WTC11 (cell line): Measurements from ENCODE around the gene CLDN2.
"Not testable (repeated sequence)": the region's sequence is repeated elsewhere in the genome, so short reads cannot be mapped to it uniquely, and the experiment has no call there.

Source experiments
- CBFB ChIP-seq: sonication (generic); formaldehyde crosslinking; IDR thresholded peaks from 2 replicates; pipeline ENCODE4 v1.8.1; 2022; ENCODE audit warnings: mild to moderate bottlenecking, low read depth, missing genetic modification reagents
- ESRRA ChIP-seq: sonication (generic); formaldehyde crosslinking; IDR thresholded peaks from 2 replicates; pipeline ENCODE4 v1.8.1; 2022; ENCODE audit warnings: mild to moderate bottlenecking, missing genetic modification reagents, borderline replicate concordance
- FOXJ3 ChIP-seq: sonication (generic); formaldehyde crosslinking; IDR thresholded peaks from 2 replicates; pipeline ENCODE4 v1.9.0; 2021; ENCODE audit warnings: missing genetic modification reagents, mild to moderate bottlenecking, borderline replicate concordance
- KAT7 ChIP-seq: sonication (generic); formaldehyde crosslinking; IDR thresholded peaks from 2 replicates; pipeline ENCODE4 v1.8.1; 2023; ENCODE audit warnings: missing genetic modification reagents, mild to moderate bottlenecking, borderline replicate concordance
- NFATC4 ChIP-seq: fragments of 250-450 bp; sonication (Bioruptor Pico); IDR thresholded peaks from 2 replicates; pipeline ENCODE4 v1.9.0; 2021; ENCODE audit warnings: mild to moderate bottlenecking
- NFYB ChIP-seq: sonication (generic); formaldehyde crosslinking; conservative IDR thresholded peaks from 2 replicates; pipeline ENCODE4 v1.8.0; 2022; ENCODE audit warnings: low read depth, missing genetic modification reagents
- NR1H2 ChIP-seq: sonication (generic); formaldehyde crosslinking; IDR thresholded peaks from 2 replicates; pipeline ENCODE4 v1.9.0; 2021; ENCODE audit warnings: mild to moderate bottlenecking, moderate library complexity, missing genetic modification reagents
- ZNF121 ChIP-seq: sonication (generic); formaldehyde crosslinking; IDR thresholded peaks from 2 replicates; pipeline ENCODE4 v1.8.0; 2023; ENCODE audit warnings: missing genetic modification reagents
- TF ChIP-seq, protein P1 (sequence below): fragments of 200-600 bp; IDR thresholded peaks from 2 replicates; pipeline ENCODE4 v1.8.0; 2022; ENCODE audit warnings: antibody characterized with exemption
- TF ChIP-seq, protein P2 (sequence below): sonication (generic); formaldehyde crosslinking; conservative IDR thresholded peaks from 2 replicates; pipeline ENCODE4 v1.8.1; 2022; ENCODE audit warnings: mild to moderate bottlenecking, missing genetic modification reagents
- TF ChIP-seq, protein P3 (sequence below): sonication (generic); formaldehyde crosslinking; IDR thresholded peaks from 2 replicates; pipeline ENCODE4 v1.8.0; 2022; ENCODE audit warnings: mild to moderate bottlenecking, missing genetic modification reagents
- TF ChIP-seq, protein P4 (sequence below): sonication (generic); formaldehyde crosslinking; IDR thresholded peaks from 2 replicates; pipeline ENCODE4 v1.8.1; 2022; ENCODE audit warnings: missing genetic modification reagents, borderline replicate concordance

DNA sequence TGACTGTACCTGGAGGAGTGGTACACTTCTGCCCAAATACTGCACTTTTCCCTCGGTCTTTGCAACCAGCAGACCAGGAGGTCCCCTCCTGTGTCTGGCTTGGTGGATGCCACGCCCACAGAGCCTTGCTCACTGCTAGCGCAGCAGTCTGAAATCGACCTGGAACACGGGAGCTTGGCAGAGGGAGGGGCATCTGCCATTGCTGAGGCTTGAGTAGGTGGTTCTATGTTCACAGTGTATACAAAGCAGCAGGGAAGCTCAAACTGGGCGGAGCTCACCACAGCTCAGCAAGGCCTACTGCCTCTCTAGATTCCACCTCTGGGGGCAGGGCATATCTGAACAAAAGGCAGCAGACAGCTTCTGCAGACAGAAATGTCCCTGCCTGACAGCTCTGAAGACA, 46.3 kb downstream of the CLDN2 start:
- not testable (repeated sequence) for TF ChIP-seq FOXJ3 (CRISPR knock-in tag); ESRRA (CRISPR knock-in tag); NFYB (CRISPR knock-in tag); NFATC4; KAT7 (CRISPR knock-in tag); CBFB; ZNF121 (CRISPR knock-in tag); NR1H2
- TF ChIP-seq, protein P1, sequence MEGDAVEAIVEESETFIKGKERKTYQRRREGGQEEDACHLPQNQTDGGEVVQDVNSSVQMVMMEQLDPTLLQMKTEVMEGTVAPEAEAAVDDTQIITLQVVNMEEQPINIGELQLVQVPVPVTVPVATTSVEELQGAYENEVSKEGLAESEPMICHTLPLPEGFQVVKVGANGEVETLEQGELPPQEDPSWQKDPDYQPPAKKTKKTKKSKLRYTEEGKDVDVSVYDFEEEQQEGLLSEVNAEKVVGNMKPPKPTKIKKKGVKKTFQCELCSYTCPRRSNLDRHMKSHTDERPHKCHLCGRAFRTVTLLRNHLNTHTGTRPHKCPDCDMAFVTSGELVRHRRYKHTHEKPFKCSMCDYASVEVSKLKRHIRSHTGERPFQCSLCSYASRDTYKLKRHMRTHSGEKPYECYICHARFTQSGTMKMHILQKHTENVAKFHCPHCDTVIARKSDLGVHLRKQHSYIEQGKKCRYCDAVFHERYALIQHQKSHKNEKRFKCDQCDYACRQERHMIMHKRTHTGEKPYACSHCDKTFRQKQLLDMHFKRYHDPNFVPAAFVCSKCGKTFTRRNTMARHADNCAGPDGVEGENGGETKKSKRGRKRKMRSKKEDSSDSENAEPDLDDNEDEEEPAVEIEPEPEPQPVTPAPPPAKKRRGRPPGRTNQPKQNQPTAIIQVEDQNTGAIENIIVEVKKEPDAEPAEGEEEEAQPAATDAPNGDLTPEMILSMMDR = not testable (repeated sequence)
- TF ChIP-seq, protein P2, sequence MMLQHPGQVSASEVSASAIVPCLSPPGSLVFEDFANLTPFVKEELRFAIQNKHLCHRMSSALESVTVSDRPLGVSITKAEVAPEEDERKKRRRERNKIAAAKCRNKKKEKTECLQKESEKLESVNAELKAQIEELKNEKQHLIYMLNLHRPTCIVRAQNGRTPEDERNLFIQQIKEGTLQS (CRISPR knock-in tag) = not testable (repeated sequence)
- TF ChIP-seq, protein P3, sequence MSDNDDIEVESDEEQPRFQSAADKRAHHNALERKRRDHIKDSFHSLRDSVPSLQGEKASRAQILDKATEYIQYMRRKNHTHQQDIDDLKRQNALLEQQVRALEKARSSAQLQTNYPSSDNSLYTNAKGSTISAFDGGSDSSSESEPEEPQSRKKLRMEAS (CRISPR knock-in tag) = not testable (repeated sequence)
- TF ChIP-seq, protein P4, sequence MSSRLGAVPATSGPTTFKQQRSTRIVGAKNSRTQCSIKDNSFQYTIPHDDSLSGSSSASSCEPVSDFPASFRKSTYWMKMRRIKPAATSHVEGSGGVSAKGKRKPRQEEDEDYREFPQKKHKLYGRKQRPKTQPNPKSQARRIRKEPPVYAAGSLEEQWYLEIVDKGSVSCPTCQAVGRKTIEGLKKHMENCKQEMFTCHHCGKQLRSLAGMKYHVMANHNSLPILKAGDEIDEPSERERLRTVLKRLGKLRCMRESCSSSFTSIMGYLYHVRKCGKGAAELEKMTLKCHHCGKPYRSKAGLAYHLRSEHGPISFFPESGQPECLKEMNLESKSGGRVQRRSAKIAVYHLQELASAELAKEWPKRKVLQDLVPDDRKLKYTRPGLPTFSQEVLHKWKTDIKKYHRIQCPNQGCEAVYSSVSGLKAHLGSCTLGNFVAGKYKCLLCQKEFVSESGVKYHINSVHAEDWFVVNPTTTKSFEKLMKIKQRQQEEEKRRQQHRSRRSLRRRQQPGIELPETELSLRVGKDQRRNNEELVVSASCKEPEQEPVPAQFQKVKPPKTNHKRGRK (CRISPR knock-in tag) = not testable (repeated sequence)
